Heart left ventricle (tissue), 16 donors: ENCODE data around the gene SLC22A23. TPM values are rescaled to one million over a fixed set of nuclear protein-coding genes. Genes with fewer than 3 reads are reported as not detected.

Source experiments
- ATAC-seq, 4 donors: fragments of 200-7000 bp; cut with Tn5 transposase; one replicate each; pipeline ENCODE4 v1.9.1; 2020 to 2022; ENCODE audit warnings: moderate library complexity in 4 of 4, mild to moderate bottlenecking in 3 of 4, moderate number of reproducible peaks in 1 of 4
- DNase-seq, 5 donors: peaks; one replicate each; pipeline ENCODE4 v3.0.0-alpha.2; 2020
- H3K27ac ChIP-seq, 12 donors: fragments of 200-600 bp; sonication (generic) in 4 of 12; one replicate each; pipeline versions ENCODE4 v1.5.0 to v1.8.0; 2016 to 2022; ENCODE audit warnings: mild to moderate bottlenecking in 2 of 12
- H3K27me3 ChIP-seq, 9 donors: fragments of 200-600 bp; sonication (generic) in 2 of 9; one replicate each; pipeline versions ENCODE4 v1.5.1 to v1.8.0; 2016 to 2022; ENCODE audit warnings: mild to moderate bottlenecking in 3 of 9
- H3K36me3 ChIP-seq, 9 donors: fragments of 200-600 bp; sonication (generic) in 2 of 9; one replicate each; pipeline versions ENCODE4 v1.5.0 to v1.8.0; 2018 to 2022; ENCODE audit warnings: mild to moderate bottlenecking in 2 of 9
- H3K4me1 ChIP-seq, 12 donors: fragments of 200-600 bp; sonication (generic) in 4 of 12; one replicate each; pipeline versions ENCODE4 v1.5.0 to v1.8.0; 2016 to 2022; ENCODE audit warnings: mild to moderate bottlenecking in 3 of 12
- H3K4me3 ChIP-seq, 12 donors: fragments of 200-600 bp; sonication (generic) in 4 of 12; one replicate each; pipeline versions ENCODE4 v1.5.0 to v1.8.0; 2017 to 2022; ENCODE audit warnings: mild to moderate bottlenecking in 9 of 12, moderate library complexity in 4 of 12
- H3K9me3 ChIP-seq, 12 donors: fragments of 200-600 bp; sonication (generic) in 4 of 12; one replicate each; pipeline versions ENCODE4 v1.5.0 to v1.8.0; 2016 to 2022; ENCODE audit warnings: mild to moderate bottlenecking in 1 of 12
- CTCF ChIP-seq, 12 donors: fragments of 200-600 bp; sonication (generic) in 4 of 12; IDR thresholded peaks; one replicate each; pipeline versions ENCODE4 v1.5.0 to v1.8.0; 2018 to 2022; ENCODE audit warnings: antibody characterized with exemption in 12 of 12, mild to moderate bottlenecking in 5 of 12
- POLR2A ChIP-seq, 2 donors: fragments of 450-650 bp; IDR thresholded peaks; one replicate each; pipeline ENCODE4 v1.6.1; 2017; ENCODE audit warnings: antibody characterized with exemption in 2 of 2, mild to moderate bottlenecking in 2 of 2, moderate library complexity in 2 of 2
- WGBS, 4 donors: extraction: QIAGEN DNeasy Blood & Tissue Kit in 2 of 4; methylation state at CpG; one replicate each; pipeline versions ENCODE4 v1.1.5 to v1.1.7; 2013 to 2018; 5-methylcytosine and 5-hydroxymethylcytosine counted together
- intact Hi-C, 10 donors: fragments of 100-400 bp; cut with DNase I; formaldehyde crosslinking; loops; one replicate each; pipeline versions ENCODE4 v1.11.1 to v1.14.2; 2022
- polyA plus RNA-seq, 2 donors: library from polyadenylated mRNA; stranded (reverse); fragments of 200-250 nt; gene quantifications; one replicate each; pipeline ENCODE4 v1.2.3, GENCODE V29; 2013
- total RNA-seq, 9 donors: library from RNA; depleted of rRNA in 2 of 9; stranded (reverse); fragments of >200 nt in 2 of 9; fragmentation: NEBNext Ultra II Directional in 3 of 9; extraction: Animal tissue kit (Norgen Biotek cat#: 25700) in 3 of 9; gene quantifications; one replicate each; pipeline versions ENCODE4 v1.1.0 to v1.2.4, GENCODE V29; 2016 to 2023
- donor health status: ischemic (EF 13 %, LVEDD 7.1; RV severe dilation, severe dysfunction).
- donor health status: healthy with polysubstance abuse.
- donor health status: DM: no; HTN: yes; CAD: no.
- donor health status: DM: no; HTN: no; CAD: no.
- donor health status: ischemic (EF 25% LVEDD 6.9; RV normal size, moderate dysfunction).
- donor health status: ischemic (EF 25% LVEDD 5.7; RV mildly dilated, moderate dysfunction).
- donor health status: healthy.
- donor health status: DM: yes; HTN: yes; CAD: no.
- donor health status: ischemic (EF 35%, LVEDD 5.7; RV mildly dilated, moderate dysfunction).
- donor health status: nonischemic (EF 11% LVEDD 7.7; RV severe dilation, severe dysfunction).
- donor health status: DM: yes; HTN: yes; CAD: no.
- donor health status: PGD.
- donor health status: ischemic (EF 29% LVEDD 5.4; RV normal size, mild dysfunction).
- donor health status: nonischemic (EF 23%, LVEDD 6.1; RV moderate dilation, normal function).

Gene SLC22A23
- total and polyA plus RNA-seq, 11 donors = 2.9 to 12.4 (median 5.2) TPM

GRCh38 chr6:3220366-3220765, 236.5 kb downstream of the SLC22A23 start:
- no peaks in the 10 kb centered on the region for H3K9me3 ChIP-seq
- no peaks in the 10 kb centered on the region for H3K27me3 ChIP-seq
- TF ChIP-seq CTCF (IDR thresholded peaks at IDR 0.05) = no peak
- no peak for TF ChIP-seq POLR2A (IDR thresholded peaks at IDR 0.05)
- no peak for DNase-seq
- intact Hi-C loops = no loop called here
- no peaks in the 10 kb centered on the region for H3K36me3 ChIP-seq
- H3K27ac ChIP-seq = no peak overlapping the region
- no peak overlapping the region for H3K4me3 ChIP-seq
- no peaks in the 10 kb centered on the region for H3K4me1 ChIP-seq
- WGBS, 4 donors = 86 to 93% (median 90%) methylated on average over 2 of the region's 2 CpGs
- ATAC-seq = no peak

Other genes starting within 250 kb of the SLC22A23 start
- 1 to 10 TPM in 8 of 9 donors, under 1 TPM in 1; 0.90 to 3.4 (median 1.5) TPM for gene TUBB2B, start 229.4 kb downstream of the SLC22A23 start, total RNA-seq
- 1 to 10 TPM; 1.1 to 2.8 TPM for gene TUBB2B, start 229.4 kb downstream of the SLC22A23 start, polyA plus RNA-seq
- 10 to 100 TPM in 4 of 9 donors, 1 to 10 TPM in 5; 6.2 to 12.6 (median 9.7) TPM for gene PSMG4, start 198.1 kb downstream of the SLC22A23 start, total RNA-seq
- 10 to 100 TPM in 1 of 2 donors, 1 to 10 TPM in 1; 8.7 to 21.7 TPM for gene PSMG4, start 198.1 kb downstream of the SLC22A23 start, polyA plus RNA-seq